ENCODE measurements around the gene LRR1.

Gene LRR1

DNA sequence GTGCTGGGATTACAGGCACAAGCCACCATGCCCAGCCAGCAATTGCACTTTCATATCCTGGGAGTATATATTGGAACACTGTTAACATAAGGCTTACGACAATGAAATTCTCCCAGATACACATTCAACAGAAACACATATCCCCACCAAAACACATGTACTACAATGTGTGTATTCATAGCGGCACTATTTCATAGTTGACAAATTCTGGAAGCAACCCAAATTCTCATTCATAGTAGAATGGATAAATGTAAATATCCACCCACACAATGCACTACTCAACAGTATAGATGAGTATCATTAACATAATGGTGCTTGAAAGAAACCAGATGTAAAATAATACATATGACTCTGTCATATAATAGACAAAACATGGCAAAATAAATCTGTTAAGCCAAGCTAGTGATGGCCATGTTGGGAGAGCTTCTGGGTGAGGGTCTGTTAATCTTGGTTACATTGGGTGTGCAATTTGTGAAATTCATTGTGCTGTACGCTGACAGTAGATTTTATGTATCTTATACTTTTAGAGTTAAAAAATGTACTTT, 38.9 kb downstream of the LRR1 start:
- Histone ChIP-seq H3K4me3 (replicated peaks; ENCODE audit: insufficient read depth, low read length) (no peak overlapping the region), H3K27me3 (ENCODE audit: insufficient read depth, poor library complexity, severe bottlenecking) (no peaks in the 10 kb centered on the region), H3K27ac (replicated peaks) (no peak overlapping the region)
- DNase-seq (ENCODE audit: low read depth in 1 of 2, low spot score in 1 of 2): no peak
- TF ChIP-seq POLR2AphosphoS5 (IDR thresholded peaks at IDR 0.05; ENCODE audit: low read depth) (no peak), SPI1 (IDR thresholded peaks at IDR 0.05; ENCODE audit: borderline replicate concordance, low read depth) (no peak), GABPA (IDR thresholded peaks at IDR 0.05; ENCODE audit: low read depth) (no peak)
- TF ChIP-seq, protein P1, sequence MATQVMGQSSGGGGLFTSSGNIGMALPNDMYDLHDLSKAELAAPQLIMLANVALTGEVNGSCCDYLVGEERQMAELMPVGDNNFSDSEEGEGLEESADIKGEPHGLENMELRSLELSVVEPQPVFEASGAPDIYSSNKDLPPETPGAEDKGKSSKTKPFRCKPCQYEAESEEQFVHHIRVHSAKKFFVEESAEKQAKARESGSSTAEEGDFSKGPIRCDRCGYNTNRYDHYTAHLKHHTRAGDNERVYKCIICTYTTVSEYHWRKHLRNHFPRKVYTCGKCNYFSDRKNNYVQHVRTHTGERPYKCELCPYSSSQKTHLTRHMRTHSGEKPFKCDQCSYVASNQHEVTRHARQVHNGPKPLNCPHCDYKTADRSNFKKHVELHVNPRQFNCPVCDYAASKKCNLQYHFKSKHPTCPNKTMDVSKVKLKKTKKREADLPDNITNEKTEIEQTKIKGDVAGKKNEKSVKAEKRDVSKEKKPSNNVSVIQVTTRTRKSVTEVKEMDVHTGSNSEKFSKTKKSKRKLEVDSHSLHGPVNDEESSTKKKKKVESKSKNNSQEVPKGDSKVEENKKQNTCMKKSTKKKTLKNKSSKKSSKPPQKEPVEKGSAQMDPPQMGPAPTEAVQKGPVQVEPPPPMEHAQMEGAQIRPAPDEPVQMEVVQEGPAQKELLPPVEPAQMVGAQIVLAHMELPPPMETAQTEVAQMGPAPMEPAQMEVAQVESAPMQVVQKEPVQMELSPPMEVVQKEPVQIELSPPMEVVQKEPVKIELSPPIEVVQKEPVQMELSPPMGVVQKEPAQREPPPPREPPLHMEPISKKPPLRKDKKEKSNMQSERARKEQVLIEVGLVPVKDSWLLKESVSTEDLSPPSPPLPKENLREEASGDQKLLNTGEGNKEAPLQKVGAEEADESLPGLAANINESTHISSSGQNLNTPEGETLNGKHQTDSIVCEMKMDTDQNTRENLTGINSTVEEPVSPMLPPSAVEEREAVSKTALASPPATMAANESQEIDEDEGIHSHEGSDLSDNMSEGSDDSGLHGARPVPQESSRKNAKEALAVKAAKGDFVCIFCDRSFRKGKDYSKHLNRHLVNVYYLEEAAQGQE (IDR thresholded peaks at IDR 0.05; ENCODE audit: insufficient replicate concordance, low read depth): no peak
- TF ChIP-seq, protein P2, sequence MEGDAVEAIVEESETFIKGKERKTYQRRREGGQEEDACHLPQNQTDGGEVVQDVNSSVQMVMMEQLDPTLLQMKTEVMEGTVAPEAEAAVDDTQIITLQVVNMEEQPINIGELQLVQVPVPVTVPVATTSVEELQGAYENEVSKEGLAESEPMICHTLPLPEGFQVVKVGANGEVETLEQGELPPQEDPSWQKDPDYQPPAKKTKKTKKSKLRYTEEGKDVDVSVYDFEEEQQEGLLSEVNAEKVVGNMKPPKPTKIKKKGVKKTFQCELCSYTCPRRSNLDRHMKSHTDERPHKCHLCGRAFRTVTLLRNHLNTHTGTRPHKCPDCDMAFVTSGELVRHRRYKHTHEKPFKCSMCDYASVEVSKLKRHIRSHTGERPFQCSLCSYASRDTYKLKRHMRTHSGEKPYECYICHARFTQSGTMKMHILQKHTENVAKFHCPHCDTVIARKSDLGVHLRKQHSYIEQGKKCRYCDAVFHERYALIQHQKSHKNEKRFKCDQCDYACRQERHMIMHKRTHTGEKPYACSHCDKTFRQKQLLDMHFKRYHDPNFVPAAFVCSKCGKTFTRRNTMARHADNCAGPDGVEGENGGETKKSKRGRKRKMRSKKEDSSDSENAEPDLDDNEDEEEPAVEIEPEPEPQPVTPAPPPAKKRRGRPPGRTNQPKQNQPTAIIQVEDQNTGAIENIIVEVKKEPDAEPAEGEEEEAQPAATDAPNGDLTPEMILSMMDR (IDR thresholded peaks at IDR 0.05; ENCODE audit: insufficient read depth, low read length): no peak

DNA sequence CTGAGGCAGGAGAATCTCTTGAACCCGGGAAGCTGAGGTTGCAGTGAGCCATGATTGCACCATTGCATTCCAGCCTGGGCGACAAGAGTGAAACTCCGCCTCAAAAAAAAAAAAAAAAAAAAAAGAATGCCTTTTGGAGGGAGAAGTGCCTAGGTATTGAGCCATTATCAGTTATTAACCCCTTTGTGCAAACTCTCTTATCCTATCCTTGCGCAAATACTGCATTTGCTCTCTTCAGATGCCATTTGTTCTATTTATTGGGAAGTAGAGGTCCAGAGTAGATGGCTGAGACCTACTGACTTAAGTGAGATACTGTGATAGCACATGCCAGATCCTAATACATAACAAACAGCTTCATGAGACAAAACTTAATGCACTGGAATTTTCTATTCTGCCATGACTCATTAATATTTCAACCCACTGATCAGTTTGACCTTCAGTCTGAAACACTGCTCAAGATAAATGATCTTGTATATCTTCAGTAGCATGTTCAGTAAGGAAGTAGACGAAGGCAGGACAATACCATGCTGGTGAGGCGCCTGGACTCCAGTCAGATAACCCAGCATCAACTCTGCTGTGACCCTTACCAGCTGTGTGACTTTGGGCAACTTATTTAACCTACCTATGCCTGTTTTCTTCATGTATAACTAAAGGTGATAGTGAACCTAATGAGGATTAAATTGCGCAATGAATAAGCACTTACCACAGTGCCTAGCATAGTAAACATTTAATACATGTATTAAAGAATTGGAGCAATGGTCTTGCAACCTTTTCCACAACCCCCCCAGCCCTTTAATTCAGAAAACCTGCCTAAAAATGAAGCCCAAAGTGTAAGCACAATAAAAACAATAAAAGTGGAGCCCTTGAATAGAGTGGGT, 42.0 kb downstream of the LRR1 start:
- no peak for TF ChIP-seq GABPA (IDR thresholded peaks at IDR 0.05; ENCODE audit: low read depth)
- TF ChIP-seq, protein P2 (IDR thresholded peaks at IDR 0.05; ENCODE audit: insufficient read depth, low read length): no peak
- TF ChIP-seq POLR2AphosphoS5 (IDR thresholded peaks at IDR 0.05; ENCODE audit: low read depth): 0 out of 2 replicates have a peak, but pooled peaks have one; percentile 13
- TF ChIP-seq, protein P1 (IDR thresholded peaks at IDR 0.05; ENCODE audit: insufficient replicate concordance, low read depth): no peak
- TF ChIP-seq SPI1 (IDR thresholded peaks at IDR 0.05; ENCODE audit: borderline replicate concordance, low read depth): no peak
- Histone ChIP-seq H3K27ac (replicated peaks) (no peak overlapping the region), H3K27me3 (ENCODE audit: insufficient read depth, poor library complexity, severe bottlenecking) (no peaks in the 10 kb centered on the region), H3K4me3 (replicated peaks; ENCODE audit: insufficient read depth, low read length) (no peak overlapping the region)
- DNase-seq (ENCODE audit: low read depth in 1 of 2, low spot score in 1 of 2): no peak

DNA sequence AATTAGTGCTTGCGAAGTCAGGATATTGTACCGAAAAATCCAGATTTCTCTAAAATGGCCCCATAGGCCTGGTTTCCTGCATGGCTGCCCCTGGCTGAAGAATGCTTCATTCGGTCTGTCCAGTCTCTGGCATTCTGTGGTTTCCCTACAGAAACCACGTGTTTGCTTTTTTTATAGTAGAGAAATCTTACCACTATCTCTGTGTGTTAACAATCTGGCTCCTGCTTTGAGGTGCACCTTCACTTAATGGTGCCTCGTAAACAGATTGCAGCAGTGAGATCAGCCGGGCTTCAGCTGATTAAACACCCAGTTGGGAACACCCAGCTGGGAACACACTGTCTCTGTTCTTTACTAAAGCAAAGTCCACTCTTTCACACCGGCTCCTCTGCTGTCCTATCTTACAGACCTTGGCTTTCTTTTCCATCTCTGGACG, 43.0 kb downstream of the LRR1 start:
- DNase-seq (ENCODE audit: low read depth in 1 of 2, low spot score in 1 of 2): no peak
- H3K27me3 ChIP-seq (ENCODE audit: insufficient read depth, poor library complexity, severe bottlenecking): no peaks in the 10 kb centered on the region
- no peak overlapping the region for H3K4me3 ChIP-seq (replicated peaks; ENCODE audit: insufficient read depth, low read length)
- H3K27ac ChIP-seq (replicated peaks): no peak overlapping the region
- no peak for TF ChIP-seq SPI1 (IDR thresholded peaks at IDR 0.05; ENCODE audit: borderline replicate concordance, low read depth)
- TF ChIP-seq, protein P1 (IDR thresholded peaks at IDR 0.05; ENCODE audit: insufficient replicate concordance, low read depth): no peak
- no peak; the same call in 1 of the 2 replicates for TF ChIP-seq POLR2AphosphoS5 (IDR thresholded peaks at IDR 0.05; ENCODE audit: low read depth)
- no peak for TF ChIP-seq GABPA (IDR thresholded peaks at IDR 0.05; ENCODE audit: low read depth)
- TF ChIP-seq, protein P2 (IDR thresholded peaks at IDR 0.05; ENCODE audit: insufficient read depth, low read length): no peak

All from HL-60 (cell line).